K562 (cell line): Measurements from ENCODE around the gene ARHGEF6. TPM values are rescaled to one million over a fixed set of nuclear protein-coding genes. Genes with fewer than 3 reads are reported as not detected.
A peak's percentile ranks its signal among the peaks of the same experiment; 100 is the strongest.

Experiments
- GTF2B ChIP-seq: IDR thresholded peaks from 2 replicates; pipeline ENCODE4 v1.6.1; 2011; ENCODE audit not compliant: insufficient read length; ENCODE audit errors: extremely low read depth
- IRF1 ChIP-seq: sonication (generic); formaldehyde crosslinking; IDR thresholded peaks from 2 replicates; pipeline ENCODE4 v1.8.0; 2022; ENCODE audit warnings: missing genetic modification reagents, mild to moderate bottlenecking, borderline replicate concordance
- RNF2 ChIP-seq: sonication (generic); IDR thresholded peaks from 2 replicates; pipeline ENCODE4 v1.6.1; 2016
- ZMIZ1 ChIP-seq, 2 experiments: fragments of 150-350 bp in 1 of 2; IDR thresholded peaks; 2 replicates each; pipeline ENCODE4 v1.6.1; 2012 to 2016; ENCODE audit warnings: low read depth in 2 of 2, low read length in 2 of 2, mild to moderate bottlenecking in 1 of 2, moderate library complexity in 1 of 2
- ZNF444 ChIP-seq: fragments of 250-450 bp; sonication (Bioruptor Pico); IDR thresholded peaks from 2 replicates; pipeline ENCODE4 v1.4.0; 2020; ENCODE audit warnings: mild to moderate bottlenecking, moderate library complexity
- polyA plus RNA-seq, 8 experiments: library from polyadenylated mRNA; depleted of rRNA in 4 of 8; stranded (reverse) in 5 of 8; unstranded in 3 of 8; fragments of >200 nt; fragmentation: Nextera tagmentation in 2 of 8; fragmentation: Illumina TruSeq in 1 of 8; extraction: Ambion mirVana in 2 of 8; extraction: Trizol in 1 of 8; gene quantifications; 2 replicates each; pipeline versions ENCODE4 v1.2.1 to v1.2.3, GENCODE V29; 2011 to 2014; ENCODE audit warnings: inconsistent platforms in 1 of 8, missing spikeins in 1 of 8
- total RNA-seq, 7 experiments: library from RNA; depleted of rRNA in 6 of 7; stranded (reverse); fragments of >200 nt in 6 of 7; fragmentation: Illumina TruSeq in 2 of 7; extraction: Trizol in 2 of 7; gene quantifications; 2 replicates each; pipeline versions ENCODE4 v1.2.1 to v1.2.3, GENCODE V29; 2011 to 2021; ENCODE audit warnings: low replicate concordance in 1 of 7

The ARHGEF6 gene
- total and polyA plus RNA-seq, 9 of the 15 experiments (the other 6 are each of a cell fraction or from before 2014, with no cell fraction given): 2.9 to 22.1 (median 13.3) TPM

GRCh38 chrX:136779346-136779781, 1.4 kb downstream of the ARHGEF6 start (continued):
- TF ChIP-seq ZMIZ1 (IDR thresholded peaks at IDR 0.05; ENCODE audit: low read depth in 2 of 2, low read length in 2 of 2) (peak in 1 of 2 experiments; percentile 46; a peak in 1 of 4 replicates), IRF1 (CRISPR knock-in tag) (no peak), RNF2 (peak; percentile 43; the same call in 1 of the 2 replicates), ZNF444 (CRISPR knock-in tag) (no peak), GTF2B (no peak)
